GM12878 (cell line): ENCODE measurements around the gene TCF12. TPM values are rescaled to one million over a fixed set of nuclear protein-coding genes. Genes with fewer than 3 reads are reported as not detected.

Experiments
- ATAC-seq: fragments of 200-7000 bp; cut with Tn5 transposase; 3 replicates; pipeline ENCODE4 v1.9.1; 2020; ENCODE audit warnings: mild to moderate bottlenecking, moderate library complexity
- BruUV-seq: library from RNA; stranded (reverse); fragments of 400-500 nt; replicated peaks from 2 replicates; lab custom pipeline; 2021; lab: Mats Ljungman, UMichigan
- CTCF ChIA-PET: fragments of 300-600 bp; sonication (Branson Sonifier 250); formaldehyde crosslinking; extraction: SDS; loops from one replicate; lab custom pipeline; 2021; ENCODE audit warnings: inconsistent platforms; lab: Yijun Ruan, JAX
- POLR2A ChIA-PET: fragments of 350-600 bp; formaldehyde crosslinking; extraction: SDS; loops from one replicate; lab custom pipeline; 2021; ENCODE audit warnings: inconsistent platforms; lab: Charles Lee
- RAD21 ChIA-PET: fragments of 300-600 bp; sonication (Branson Sonifier 250); formaldehyde crosslinking; loops from one replicate; lab custom pipeline; 2023; ENCODE audit warnings: antibody characterized with exemption; ENCODE audit not compliant: unreplicated experiment; lab: Charles Lee
- SMC1A ChIA-PET: fragments of 300-600 bp; sonication (Branson Sonifier 250); formaldehyde crosslinking; loops from one replicate; lab custom pipeline; 2023; ENCODE audit not compliant: unreplicated experiment, uncharacterized antibody; lab: Charles Lee
- DNase-seq: peaks from one replicate; pipeline ENCODE4 v3.0.0-alpha.2; 2011; ENCODE audit warnings: low read depth, low spot score
- FAIRE-seq: peaks from 3 replicates; lab custom pipeline; 2011; peaks lifted over from hg19 to GRCh38; lab: Jason Lieb, UNC
- H2AFZ ChIP-seq: 2 replicates; pipeline ENCODE4 v1.6.0; 2011; ENCODE audit warnings: low read depth, low read length, control low read depth; ENCODE audit not compliant: control insufficient read depth
- H3K27ac ChIP-seq: 2 replicates; pipeline ENCODE4 v1.5.1; 2011; ENCODE audit warnings: control low read depth; ENCODE audit not compliant: control insufficient read depth, insufficient read depth
- H3K27me3 ChIP-seq, 2 experiments: replicated peaks in 1 of 2; 2 replicates each; pipeline versions ENCODE4 v1.6.0 to v1.6.1; 2011; ENCODE audit warnings: low read length in 1 of 2; ENCODE audit not compliant: control insufficient read depth in 2 of 2, insufficient read depth in 2 of 2
- H3K36me3 ChIP-seq, 2 experiments: 2 replicates each; pipeline ENCODE4 v1.5.1; 2011; ENCODE audit warnings: low read length in 1 of 2; ENCODE audit not compliant: control insufficient read depth in 2 of 2, insufficient read depth in 2 of 2
- H3K4me1 ChIP-seq: 2 replicates; pipeline ENCODE4 v1.6.1; 2011; ENCODE audit warnings: mild to moderate bottlenecking, low read length, moderate library complexity, mixed read lengths; ENCODE audit not compliant: control insufficient read depth, insufficient read depth
- H3K4me2 ChIP-seq: 2 replicates; pipeline ENCODE4 v1.6.0; 2011; ENCODE audit warnings: control low read depth; ENCODE audit not compliant: control insufficient read depth, insufficient read depth
- H3K4me3 ChIP-seq: fragments of 200-600 bp; sonication (generic); 2 replicates; pipeline ENCODE4 v1.5.1; 2016
- H3K79me2 ChIP-seq: 2 replicates; pipeline ENCODE4 v1.6.0; 2011; ENCODE audit warnings: low read length; ENCODE audit not compliant: control insufficient read depth, insufficient read depth
- H3K9ac ChIP-seq: 2 replicates; pipeline ENCODE4 v1.8.0; 2011; ENCODE audit warnings: low read length, control low read depth, mixed read lengths; ENCODE audit not compliant: control insufficient read depth, insufficient read depth
- H3K9me3 ChIP-seq: replicated peaks from 3 replicates; pipeline ENCODE4 v1.5.1; 2011; ENCODE audit warnings: mild to moderate bottlenecking, low read length; ENCODE audit not compliant: control insufficient read depth, insufficient read depth
- H4K20me1 ChIP-seq: 2 replicates; pipeline ENCODE4 v1.6.0; 2011; ENCODE audit not compliant: control insufficient read depth, insufficient read depth
- ASH2L ChIP-seq: fragments of 300-600, 200-600 bp; sonication (generic); IDR thresholded peaks from 2 replicates; pipeline ENCODE4 v1.6.1; 2017; ENCODE audit warnings: low read depth, mild to moderate bottlenecking, borderline replicate concordance
- DPF2 ChIP-seq: fragments of 450-650 bp; IDR thresholded peaks from 2 replicates; pipeline ENCODE4 v1.6.1; 2017; ENCODE audit warnings: mild to moderate bottlenecking
- HCFC1 ChIP-seq: fragments of 150-350 bp; IDR thresholded peaks from 2 replicates; pipeline ENCODE4 v1.6.1; 2014; ENCODE audit warnings: low read length
- KLF5 ChIP-seq: fragments of 450-650 bp; IDR thresholded peaks from 2 replicates; pipeline ENCODE4 v1.6.1; 2014; ENCODE audit warnings: mild to moderate bottlenecking; ENCODE audit not compliant: partially characterized antibody
- MTA3 ChIP-seq: IDR thresholded peaks from 2 replicates; pipeline ENCODE4 v1.6.1; 2012; ENCODE audit warnings: low read length, inconsistent platforms, borderline replicate concordance
- NFXL1 ChIP-seq: fragments of 450-650 bp; IDR thresholded peaks from 2 replicates; pipeline ENCODE4 v1.6.1; 2017; ENCODE audit warnings: antibody characterized with exemption, mild to moderate bottlenecking, borderline replicate concordance
- NR2F1 ChIP-seq: fragments of 450-650 bp; conservative IDR thresholded peaks from 2 replicates; pipeline ENCODE4 v1.6.1; 2017; ENCODE audit warnings: mild to moderate bottlenecking
- SIN3A ChIP-seq: IDR thresholded peaks from 2 replicates; pipeline ENCODE4 v1.6.1; 2012; ENCODE audit warnings: low read depth, low read length, improper control_type of control experiment
- YBX1 ChIP-seq: fragments of 450-650 bp; IDR thresholded peaks from 2 replicates; pipeline ENCODE4 v1.6.1; 2016; ENCODE audit warnings: antibody characterized with exemption
- ZBTB33 ChIP-seq: fragments of 450-650 bp; IDR thresholded peaks from 2 replicates; pipeline ENCODE4 v1.6.1; 2017; ENCODE audit warnings: mild to moderate bottlenecking
- WGBS: methylation state at CpG from one replicate; pipeline ENCODE4 v1.1.6; 2016; ENCODE audit warnings: low lambda C conversion rate; ENCODE audit not compliant: insufficient replicate concordance, insufficient coverage; ENCODE audit errors: missing lambda C conversion rate; 5-methylcytosine and 5-hydroxymethylcytosine counted together
- in situ Hi-C: fragments of 300-500 bp; cut with MboI; formaldehyde crosslinking; loops from 9 replicates; pipeline ENCODE4 v1.14.3; 2018; ENCODE audit warnings: mixed read lengths
- intact Hi-C: fragments of 100-400 bp; cut with micrococcal nuclease; formaldehyde crosslinking; loops from one replicate; pipeline ENCODE4 v1.14.2; 2022; ENCODE audit not compliant: unreplicated experiment
- polyA plus RNA-seq, 11 experiments: library from polyadenylated mRNA; depleted of rRNA in 4 of 11; unstranded in 6 of 11; stranded (reverse) in 5 of 11; fragments of >200 nt; fragmentation: Nextera tagmentation in 4 of 11; fragmentation: Illumina TruSeq in 1 of 11; extraction: Ambion mirVana in 4 of 11; extraction: Trizol in 1 of 11; gene quantifications; 1 replicate in 1 of 11; 2 replicates in 10 of 11; pipeline versions ENCODE4 v1.2.1 to v1.2.3, GENCODE V29; 2011 to 2016; ENCODE audit warnings: inconsistent platforms in 2 of 11, missing spikeins in 2 of 11, low read depth in 1 of 11
- total RNA-seq, 4 experiments: library from RNA; depleted of rRNA in 3 of 4; stranded (reverse); fragments of >200 nt in 3 of 4; fragmentation: Illumina TruSeq in 1 of 4; extraction: Trizol in 1 of 4; gene quantifications; 2 replicates each; pipeline versions ENCODE4 v1.2.1 to v1.2.3, GENCODE V29; 2013 to 2021
- TF ChIP-seq, protein P1 (sequence below): fragments of 450-650 bp; conservative IDR thresholded peaks from 2 replicates; pipeline ENCODE4 v1.6.1; 2017; ENCODE audit warnings: mild to moderate bottlenecking, moderate library complexity
- TF ChIP-seq, protein P2 (sequence below): fragments of 450-650 bp; IDR thresholded peaks from 2 replicates; pipeline ENCODE4 v1.6.1; 2017; ENCODE audit warnings: borderline replicate concordance

TCF12 gene
- total and polyA plus RNA-seq, 10 of the 15 experiments (the other 5 are each of a cell fraction or from before 2014, with no cell fraction given) = 8.2 to 70.9 (median 49.5) TPM

GRCh38 chr15:57030011-57030410 lies 111.6 kb downstream of the TCF12 start:
- Histone ChIP-seq H3K27me3 (no peaks in the 10 kb centered on the region), H2AFZ (no peak overlapping the region), H4K20me1 (no peaks in the 10 kb centered on the region), H3K27ac (no peak overlapping the region), H3K9me3 (no peaks in the 10 kb centered on the region; the same call in 2 of the 3 replicates), H3K36me3 (peaks cover 0 to 2% of the 10 kb centered on the region in 2 experiments; a peak in 1 of 4 replicates), H3K4me2 (no peak overlapping the region), H3K4me3 (no peak overlapping the region), H3K9ac (no peak overlapping the region), H3K79me2 (peaks cover 2% of the 10 kb centered on the region), H3K4me1 (no peaks in the 10 kb centered on the region)
- ChIA-PET POLR2A (no interaction called here), RAD21 (no interaction called here), CTCF (no interaction called here), SMC1A (interaction anchor here (1.1 kb wide), 1 partner anchor 24 kb away, joined by 3 read pairs; no protein-coding TSS in a partner anchor)
- no TSS peak for BruUV-seq
- intact Hi-C loops (no loop called here), in situ Hi-C loops (no loop called here)
- FAIRE-seq (no peak), ATAC-seq (no peak), DNase-seq (no peak)
- TF ChIP-seq, protein P1, sequence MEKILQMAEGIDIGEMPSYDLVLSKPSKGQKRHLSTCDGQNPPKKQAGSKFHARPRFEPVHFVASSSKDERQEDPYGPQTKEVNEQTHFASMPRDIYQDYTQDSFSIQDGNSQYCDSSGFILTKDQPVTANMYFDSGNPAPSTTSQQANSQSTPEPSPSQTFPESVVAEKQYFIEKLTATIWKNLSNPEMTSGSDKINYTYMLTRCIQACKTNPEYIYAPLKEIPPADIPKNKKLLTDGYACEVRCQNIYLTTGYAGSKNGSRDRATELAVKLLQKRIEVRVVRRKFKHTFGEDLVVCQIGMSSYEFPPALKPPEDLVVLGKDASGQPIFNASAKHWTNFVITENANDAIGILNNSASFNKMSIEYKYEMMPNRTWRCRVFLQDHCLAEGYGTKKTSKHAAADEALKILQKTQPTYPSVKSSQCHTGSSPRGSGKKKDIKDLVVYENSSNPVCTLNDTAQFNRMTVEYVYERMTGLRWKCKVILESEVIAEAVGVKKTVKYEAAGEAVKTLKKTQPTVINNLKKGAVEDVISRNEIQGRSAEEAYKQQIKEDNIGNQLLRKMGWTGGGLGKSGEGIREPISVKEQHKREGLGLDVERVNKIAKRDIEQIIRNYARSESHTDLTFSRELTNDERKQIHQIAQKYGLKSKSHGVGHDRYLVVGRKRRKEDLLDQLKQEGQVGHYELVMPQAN = no peak
- TF ChIP-seq ASH2L (no peak), NFXL1 (no peak), DPF2 (no peak), MTA3 (no peak), SIN3A (no peak), ZBTB33 (no peak), KLF5 (no peak), NR2F1 (no peak), HCFC1 (no peak), YBX1 (no peak)
- TF ChIP-seq, protein P2, sequence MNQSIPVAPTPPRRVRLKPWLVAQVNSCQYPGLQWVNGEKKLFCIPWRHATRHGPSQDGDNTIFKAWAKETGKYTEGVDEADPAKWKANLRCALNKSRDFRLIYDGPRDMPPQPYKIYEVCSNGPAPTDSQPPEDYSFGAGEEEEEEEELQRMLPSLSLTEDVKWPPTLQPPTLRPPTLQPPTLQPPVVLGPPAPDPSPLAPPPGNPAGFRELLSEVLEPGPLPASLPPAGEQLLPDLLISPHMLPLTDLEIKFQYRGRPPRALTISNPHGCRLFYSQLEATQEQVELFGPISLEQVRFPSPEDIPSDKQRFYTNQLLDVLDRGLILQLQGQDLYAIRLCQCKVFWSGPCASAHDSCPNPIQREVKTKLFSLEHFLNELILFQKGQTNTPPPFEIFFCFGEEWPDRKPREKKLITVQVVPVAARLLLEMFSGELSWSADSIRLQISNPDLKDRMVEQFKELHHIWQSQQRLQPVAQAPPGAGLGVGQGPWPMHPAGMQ = no peak
- 98% methylated on average over 3 of the region's 3 CpGs for WGBS
